Fibroblast of upper back skin (primary cell): ENCODE data around the gene ZNF740.
A peak's percentile ranks its signal among the peaks of the same experiment; 100 is the strongest.
"Not testable (repeated sequence)": the region's sequence is repeated elsewhere in the genome, so short reads cannot be mapped to it uniquely, and the experiment has no call there.

Source experiments
- DNase-seq: peaks from one replicate; pipeline ENCODE4 v3.0.0-alpha.2; 2013

Gene ZNF740

DNA sequence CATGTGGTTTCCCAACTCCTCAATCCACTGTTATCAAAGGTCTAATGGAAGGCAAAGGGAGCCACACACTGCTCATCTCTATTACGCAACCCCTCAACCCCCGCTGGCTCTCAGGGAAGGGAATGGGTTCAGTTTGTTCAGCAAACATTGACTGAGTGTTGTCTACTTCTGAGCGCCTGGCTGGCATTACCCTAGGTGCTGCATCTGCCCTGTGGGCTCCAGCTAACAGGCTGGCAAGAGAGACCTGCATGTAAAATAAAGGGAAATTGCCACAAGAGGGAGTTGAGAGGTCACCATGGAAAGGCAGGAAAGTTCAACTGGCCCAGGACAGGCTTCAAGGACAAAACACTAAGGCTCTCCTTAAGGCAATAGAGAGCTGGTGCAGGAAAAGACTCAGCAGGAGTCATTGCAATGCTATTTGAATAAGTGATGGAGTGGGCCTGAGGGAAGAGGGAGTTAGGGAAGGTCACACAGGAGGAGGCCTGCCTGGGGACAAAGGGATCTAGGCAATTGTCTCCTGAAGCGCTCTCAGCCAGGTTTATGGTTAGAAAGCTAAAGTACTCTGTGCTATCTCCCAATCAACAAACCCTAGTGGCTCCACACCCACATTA lies 5.5 kb upstream of the ZNF740 start:
- peak; percentile 47 for DNase-seq

DNA sequence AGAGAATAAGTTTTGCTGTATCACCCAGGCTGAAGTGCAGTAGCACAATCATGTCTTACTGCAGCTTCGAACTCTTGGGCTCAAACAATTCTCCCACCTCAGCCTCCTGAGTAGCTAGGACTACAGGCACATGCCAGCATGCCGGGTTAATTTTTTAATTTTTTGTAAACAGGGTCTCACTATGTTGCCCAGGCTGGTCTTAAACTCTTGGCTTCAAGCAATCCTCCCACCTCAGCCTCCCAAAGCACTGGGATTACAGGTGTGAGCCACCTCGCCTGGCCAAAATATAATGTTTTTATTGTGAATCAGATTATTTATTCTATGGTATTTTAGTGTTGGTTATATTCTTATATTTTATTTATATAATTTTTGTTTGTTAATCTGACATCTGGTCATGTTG lies 3.8 kb upstream of the ZNF740 start:
- DNase-seq = no peak

DNA sequence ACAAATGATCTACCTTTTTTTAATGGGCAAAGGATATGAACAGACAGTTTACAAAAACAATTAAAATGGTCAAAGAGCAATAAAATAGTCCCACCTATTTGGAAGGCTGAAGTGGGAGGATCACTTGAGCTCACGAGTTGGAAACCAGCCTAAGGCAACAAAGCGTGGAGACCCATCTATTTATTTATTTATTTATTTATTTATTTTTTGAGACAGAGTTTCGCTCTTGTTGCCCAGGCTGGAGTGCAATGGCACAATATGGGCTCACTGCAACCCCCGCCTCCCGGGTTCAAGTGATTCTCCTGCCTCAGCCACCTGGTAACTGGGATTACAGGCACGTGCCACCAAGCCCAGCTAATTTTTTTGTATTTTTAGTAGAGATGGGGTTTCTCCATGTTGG lies 3.1 kb upstream of the ZNF740 start:
- not testable (repeated sequence) for DNase-seq

DNA sequence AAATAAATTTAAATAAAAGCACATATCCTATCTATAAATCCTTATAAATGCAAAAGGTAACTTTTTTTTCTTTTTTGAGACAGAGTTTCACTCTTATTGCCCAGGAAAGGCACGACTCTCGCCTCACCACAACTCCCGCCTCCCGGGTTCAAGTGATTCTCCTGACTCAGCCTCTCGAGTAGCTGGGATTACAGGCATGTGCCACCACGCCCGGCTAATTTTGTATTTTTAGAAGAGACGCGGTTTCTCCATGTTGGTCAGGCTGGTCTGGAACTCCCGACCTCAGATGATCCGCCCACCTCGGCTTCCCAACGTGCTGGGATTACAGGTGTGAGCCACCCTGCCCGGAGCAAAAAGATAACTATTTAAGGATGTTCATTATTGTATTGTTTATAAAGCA lies 1.7 kb upstream of the ZNF740 start:
- DNase-seq = not testable (repeated sequence)

DNA sequence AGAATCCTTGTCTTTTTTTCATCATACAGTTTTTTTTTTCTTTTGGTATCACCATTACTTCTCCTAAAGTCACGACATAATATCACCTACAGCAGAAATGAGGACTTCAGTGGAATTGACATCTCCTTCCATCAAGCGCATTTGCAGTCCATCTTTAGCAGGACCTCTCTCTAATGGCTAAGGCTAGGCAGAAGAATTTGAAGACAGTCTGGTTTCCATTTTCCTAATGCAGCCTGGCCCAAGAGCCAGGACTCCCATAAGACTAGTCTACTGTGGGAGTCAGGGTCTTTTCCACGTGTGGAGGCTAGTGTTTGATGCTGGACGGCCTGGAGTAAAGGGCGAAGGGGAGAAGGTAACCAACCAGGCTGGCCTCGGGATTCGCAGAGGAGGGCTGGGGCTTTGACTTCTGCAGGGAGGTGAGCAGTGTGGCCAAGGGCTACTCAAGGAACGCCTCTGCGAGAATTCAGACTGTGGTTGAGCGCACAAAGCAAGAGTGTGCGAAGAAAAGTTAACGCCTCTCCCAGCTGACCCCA lies 769 bp upstream of the ZNF740 start:
- no peak for DNase-seq

DNA sequence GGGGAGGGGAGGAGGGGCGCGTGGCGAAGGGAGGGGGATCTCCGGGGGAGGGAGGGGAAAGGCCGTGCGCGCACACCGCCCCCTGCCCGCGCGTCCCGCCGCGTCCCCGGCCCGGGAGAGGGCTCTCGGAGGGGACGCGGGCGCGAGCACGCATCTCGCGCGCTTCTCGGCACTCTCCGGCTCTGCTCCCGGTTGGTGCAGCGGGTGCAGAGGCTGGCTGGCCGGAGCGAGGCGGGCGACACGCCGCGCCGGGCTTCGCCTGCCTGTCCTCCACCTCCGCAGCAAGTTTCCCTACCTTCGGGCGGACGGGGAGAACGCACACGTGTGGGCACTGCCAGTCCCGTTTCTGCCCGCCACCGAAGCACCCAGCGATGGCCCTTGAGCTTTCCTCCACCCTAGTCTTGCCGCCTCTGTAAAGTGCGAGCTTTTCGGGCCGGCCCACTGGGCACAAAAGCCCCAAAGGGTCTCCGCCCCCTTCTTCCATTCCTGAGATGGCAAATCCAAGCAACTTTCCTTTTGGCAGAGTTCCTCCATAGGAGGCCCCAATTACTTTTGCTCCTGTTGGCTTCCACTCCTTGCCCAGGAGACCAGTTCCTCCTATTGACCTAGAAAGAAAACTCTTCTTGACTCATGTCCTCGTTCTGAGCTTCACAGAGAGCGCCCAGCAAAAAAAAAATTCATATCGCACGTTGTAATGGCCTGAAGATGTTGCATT lies 566 bp downstream of the ZNF740 start:
- DNase-seq = peak; percentile 73

DNA sequence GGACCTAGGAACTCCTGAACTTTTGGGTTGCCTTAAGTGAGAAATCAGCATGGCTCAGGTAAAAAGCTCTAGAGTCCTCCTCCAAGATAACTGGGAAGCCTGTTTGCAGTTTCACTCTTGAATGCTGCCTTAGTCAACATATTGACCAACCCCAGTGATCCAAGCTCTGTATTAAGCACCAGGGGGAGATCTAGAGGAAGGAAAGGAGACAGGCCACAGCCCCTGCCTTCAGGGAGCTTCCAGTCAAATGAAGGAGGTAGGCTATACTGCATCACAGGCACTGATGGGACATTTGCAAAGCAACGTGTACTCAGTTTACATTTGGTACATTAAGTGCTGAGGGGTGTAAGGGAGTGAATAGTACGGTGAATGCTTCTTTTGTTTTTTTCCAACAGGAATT lies 1.4 kb downstream of the ZNF740 start:
- DNase-seq = no peak

DNA sequence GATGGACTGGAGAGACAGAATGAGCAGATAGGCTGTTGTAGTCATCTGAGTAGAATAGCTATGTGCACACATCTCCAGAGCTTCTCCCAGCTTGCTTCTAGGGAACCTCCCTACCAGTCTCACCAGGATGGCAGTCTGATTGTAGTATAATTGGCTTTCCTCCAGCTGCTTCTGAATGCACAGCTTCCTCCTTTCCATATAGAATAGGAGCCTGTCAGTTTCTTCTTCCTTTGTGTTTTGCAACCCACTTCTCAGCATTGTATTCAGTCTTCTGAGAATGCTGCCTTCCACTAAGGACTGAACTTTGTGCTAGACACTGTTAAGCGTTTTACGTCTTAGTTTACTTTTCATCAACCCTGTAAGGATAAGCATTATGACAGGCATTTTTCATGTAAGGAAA lies 2.4 kb downstream of the ZNF740 start:
- no peak for DNase-seq

DNA sequence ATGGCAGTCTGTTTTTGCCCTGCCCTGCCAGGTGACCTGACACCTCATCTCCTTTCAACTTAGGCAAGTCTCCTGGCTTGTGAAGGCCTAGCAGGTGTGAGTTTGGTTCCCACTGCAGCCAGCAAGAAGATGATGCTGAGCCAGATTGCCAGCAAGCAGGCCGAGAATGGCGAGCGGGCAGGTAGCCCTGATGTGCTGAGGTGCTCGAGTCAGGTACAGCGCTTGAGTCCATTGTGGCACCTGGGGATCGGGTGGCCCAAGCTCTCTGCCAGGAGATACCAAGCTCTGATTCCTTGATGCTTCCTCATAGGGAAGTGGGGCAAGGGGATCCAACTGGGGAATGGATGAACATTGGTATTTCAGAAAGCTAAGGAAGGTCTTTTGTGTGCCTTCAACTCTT lies 4.3 kb downstream of the ZNF740 start:
- no peak for DNase-seq

DNA sequence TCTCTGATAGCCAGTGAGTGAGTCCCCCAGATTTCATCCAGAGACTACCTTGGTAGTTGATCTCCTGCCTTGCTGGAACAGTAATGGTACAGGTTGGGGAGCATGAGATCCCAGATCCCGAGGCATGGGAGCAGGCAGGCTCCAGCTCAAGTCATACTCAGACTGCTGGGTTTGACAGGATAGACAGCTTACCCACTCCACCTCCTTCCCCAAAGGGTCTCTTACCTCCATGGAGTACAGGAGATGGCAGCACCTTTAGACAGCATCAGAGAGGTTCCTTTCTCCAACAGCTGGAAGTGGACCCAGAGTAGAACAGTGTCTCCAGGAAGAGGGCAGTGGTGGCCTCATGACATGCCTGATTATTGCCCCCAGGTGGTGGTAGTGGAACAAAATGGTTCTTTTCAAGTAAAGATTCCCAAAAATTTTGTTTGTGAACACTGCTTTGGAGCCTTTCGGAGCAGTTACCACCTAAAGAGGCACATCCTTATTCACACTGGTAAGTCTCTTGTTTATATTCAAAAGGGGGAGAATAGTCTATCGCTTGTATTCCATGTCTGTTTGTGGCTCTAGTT lies 5.1 kb downstream of the ZNF740 start:
- DNase-seq = no peak

DNA sequence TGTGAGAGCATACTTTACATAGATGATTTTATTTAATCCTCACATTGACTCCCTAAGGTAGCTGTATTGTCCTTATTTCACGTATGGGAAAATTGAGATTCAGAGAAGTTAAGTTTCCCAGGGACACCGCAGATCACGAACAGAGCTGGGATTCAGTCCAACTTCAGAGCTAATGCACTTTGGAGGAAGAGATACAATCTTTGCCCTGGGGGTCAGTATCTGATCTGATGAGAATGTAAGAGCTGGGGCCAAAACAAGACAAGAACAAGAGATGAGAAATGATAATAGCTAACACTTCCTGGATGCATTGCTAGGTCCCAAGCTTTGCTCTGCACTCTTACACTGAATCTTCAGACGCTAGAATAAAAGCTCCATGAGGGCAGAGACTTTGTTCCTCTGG lies 6.2 kb downstream of the ZNF740 start:
- no peak for DNase-seq

DNA sequence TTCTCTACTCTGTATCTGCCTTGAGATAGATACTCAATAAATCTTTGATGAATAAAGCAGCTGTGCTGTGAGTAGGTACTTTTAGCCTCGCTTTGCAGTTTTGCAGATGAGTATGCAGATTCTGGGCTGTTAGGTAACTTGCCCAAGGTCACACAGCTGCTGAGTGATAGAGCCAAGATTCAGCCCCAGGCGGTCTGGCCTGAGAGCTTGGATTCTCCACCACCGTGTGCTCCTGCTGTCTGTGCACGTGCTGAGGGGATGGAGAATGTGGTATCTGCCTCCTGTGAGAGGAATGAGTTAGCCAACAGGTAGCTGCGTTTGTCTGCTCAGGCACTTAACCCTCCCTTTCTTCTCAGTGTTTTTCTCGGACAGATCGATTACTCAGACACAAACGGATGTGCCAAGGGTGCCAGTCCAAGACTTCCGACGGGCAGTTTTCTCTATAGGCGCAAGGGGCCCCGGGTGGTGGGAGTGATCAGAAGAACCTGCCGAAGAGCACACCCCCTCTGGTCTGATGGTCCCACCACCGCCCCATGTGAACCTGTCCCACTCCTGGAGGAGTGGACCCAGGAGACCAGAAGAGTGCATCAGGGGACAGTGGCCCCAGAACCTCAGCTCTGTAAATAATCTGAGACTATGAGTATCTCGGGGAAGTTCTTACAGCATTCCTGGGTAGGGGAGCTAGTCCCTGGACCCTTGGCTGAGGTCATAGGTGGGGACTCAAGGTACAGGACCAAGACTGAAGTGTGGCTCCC lies 6.8 kb downstream of the ZNF740 start:
- no peak for DNase-seq

DNA sequence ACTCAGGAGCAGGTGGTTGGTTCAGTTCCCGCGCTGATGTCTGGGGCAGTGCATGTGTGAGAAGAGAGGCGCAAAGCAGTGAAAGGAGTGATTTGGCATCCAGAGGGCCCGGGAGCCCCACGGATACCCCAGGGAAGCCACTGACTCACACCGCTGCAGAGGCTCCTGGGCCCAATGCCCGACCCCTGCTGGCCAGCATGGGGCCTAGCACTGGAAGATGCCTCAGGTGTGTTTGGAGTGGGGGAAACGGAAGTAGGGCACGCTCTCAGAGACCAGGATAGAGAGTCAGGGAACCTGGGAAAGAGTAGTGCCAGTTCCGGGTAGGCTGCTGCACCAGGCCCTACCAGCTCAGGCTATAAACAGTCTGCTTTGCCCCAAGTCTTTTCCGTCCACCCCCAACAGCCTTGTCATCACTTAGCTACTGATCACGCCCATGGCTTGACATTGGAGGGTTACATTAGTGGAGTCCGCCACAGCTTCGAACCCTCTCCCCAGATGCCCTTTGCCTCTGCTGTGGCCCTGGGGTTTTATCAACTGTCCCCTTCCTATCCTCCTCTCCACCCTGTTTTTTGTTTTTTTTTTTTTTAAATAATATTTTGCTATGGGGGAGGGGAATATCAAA lies 9.7 kb downstream of the ZNF740 start:
- DNase-seq = peak; percentile 68

DNA sequence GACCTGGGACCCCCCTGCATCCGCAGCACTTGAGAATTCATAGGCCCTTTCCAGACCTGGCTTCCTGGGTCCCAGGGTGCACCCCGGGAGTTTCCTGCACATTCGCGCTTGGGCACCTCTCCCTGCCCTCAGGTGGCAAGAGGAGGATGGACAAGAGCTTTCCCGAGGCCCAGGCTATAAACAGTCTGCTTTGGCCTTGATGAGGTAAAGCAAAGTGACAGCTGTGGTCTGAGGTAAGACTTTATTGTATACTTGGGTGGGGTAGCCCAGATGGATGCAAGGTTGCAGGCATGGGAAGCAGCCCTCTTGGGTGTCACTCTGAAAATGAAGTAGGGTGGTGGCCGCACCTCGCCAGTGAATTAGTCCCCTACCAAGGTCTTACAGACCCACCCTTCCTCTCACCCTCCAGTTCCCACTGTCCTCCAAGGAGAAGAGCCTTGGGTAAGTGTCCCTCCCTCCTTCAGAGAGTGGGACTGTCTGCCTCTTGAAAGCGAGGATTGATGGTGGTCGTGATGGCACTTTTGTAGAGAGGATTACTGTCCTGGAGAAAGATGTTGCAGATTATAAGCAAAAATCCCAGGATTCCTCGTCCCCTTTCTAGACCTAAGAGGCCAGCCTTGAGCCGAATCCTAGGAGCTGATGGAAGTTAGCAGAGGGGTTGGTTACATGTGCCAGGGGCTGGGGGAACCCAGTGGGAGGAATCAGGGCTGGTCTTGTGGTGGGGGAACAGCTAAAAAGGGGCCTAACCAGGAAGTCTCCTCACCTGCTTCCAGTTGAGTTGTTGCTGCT lies 10.8 kb downstream of the ZNF740 start:
- no peak for DNase-seq

DNA sequence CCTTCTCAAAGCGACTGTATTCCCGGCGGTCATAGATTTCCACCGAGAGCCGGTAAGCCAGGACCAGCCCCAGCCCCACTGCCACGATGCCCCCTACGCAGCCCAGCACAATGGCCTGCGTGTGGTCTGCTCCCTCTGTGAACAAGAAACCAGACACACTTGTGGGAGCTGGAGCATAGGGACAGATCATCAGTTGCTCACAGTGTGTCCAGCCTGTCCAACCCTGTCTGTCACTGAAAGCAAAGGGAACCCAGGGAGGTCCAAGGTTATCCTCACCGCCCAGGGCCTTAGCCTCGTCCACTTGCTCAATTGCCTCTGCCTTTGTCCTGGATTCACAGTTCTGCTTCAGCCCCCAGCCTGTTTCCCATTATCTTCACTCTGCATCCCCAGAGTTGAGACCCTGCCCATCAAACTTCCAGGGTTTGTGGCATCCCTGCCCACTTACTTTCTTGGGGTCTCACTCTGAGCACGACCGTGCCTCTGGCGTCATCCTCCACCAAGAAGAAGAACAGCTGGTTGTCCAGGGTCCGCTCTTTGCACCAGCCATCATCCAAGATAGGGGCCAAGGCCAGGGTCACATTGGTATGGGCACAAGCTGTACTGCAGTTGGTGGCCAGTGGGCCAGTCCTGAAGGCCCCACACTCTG lies 11.5 kb downstream of the ZNF740 start:
- no peak for DNase-seq

DNA sequence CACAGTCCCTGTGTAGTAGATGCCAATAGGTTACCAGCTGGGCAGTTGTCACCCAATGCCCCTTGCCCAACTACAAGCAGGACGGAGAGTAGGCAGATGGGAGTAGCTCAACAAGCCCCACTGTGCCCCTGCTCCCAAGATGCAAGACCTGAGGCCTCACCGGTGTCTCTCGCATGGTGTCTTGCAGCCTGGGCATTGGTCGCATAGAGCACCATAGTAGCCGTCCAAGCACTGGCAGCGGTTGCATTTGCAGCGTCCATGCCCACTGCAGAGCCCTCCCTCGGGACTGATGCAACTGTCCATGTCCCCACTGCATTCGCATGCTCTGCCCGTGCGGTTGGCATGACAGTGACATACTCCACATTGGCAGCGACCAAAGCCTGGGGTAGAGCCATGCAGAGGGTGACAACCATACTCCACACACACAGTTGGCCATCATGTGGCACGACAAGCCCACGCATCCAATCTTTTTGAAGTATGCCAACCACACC lies 12.1 kb downstream of the ZNF740 start:
- no peak for DNase-seq

DNA sequence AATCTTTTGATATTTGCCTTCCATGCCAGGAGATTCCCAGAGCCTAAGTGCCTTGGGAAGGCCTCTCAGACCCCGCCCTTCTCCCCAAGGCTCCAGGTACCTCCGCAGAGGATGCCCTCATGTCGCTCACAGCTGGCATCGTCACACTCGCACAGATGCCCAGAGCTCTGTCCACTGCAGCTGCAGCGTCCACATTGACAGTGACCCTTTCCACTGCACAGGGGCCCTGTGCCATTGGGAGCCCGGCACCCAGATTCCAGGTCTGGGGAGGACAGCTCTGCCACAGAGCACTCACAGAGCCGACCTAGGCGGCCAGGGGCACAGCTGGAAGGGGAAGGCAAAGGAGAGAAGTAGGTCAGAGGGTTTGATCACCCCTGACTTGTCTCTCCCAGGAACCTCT lies 12.5 kb downstream of the ZNF740 start:
- no peak for DNase-seq

DNA sequence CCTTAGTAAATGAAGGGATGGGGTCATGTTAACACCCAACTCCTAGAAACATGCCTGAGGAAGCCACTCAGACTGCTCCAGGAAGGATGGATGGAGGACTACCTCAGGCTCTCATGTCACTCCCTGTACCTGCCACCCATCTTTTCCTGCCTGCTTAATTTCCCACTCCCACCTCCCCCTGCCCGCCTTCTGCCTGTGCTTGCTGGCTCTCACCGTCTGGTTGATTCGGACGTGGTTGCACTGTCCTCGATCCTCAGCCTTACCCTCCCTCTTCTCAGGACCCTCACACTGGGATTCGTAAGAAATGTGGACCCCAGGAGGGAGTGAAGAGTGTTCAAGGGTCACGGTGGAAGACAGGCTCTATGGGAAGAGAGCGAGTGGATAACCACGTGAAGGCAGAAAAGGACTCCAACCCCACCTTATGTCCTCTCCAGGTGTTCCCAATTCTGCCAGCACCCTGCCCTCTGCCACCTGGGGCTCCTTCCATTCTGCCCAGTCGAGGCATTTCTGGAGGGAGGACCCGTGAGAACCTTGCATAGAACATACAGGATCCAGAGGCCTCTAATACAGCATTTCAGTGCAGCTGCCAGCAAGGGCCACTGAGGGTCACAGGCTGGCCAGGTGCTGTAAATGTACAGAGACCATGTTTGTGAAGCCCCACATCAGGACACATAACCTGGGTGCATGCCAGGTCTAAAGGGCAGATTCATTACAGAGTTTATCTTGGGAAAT lies 13.6 kb downstream of the ZNF740 start:
- DNase-seq = no peak

DNA sequence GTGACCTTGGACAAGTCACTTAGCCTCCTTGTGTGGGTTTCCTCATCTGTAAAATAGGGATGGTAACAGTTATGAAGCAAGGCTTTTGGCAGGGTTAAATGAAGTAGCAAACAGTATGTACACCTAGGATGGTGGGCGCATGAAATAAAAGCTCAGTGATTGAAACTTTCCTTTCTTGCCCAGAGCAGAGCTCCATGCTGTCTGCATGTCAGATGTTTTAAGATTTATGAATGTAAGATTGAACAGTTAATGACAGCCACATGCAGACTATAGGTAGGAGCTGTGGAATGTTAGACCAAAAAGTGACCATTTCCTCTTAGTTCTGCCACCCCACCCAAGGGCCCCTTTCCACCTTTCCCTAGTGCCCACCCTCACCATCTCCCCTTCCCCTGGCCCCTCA lies 14.5 kb downstream of the ZNF740 start:
- DNase-seq = no peak

DNA sequence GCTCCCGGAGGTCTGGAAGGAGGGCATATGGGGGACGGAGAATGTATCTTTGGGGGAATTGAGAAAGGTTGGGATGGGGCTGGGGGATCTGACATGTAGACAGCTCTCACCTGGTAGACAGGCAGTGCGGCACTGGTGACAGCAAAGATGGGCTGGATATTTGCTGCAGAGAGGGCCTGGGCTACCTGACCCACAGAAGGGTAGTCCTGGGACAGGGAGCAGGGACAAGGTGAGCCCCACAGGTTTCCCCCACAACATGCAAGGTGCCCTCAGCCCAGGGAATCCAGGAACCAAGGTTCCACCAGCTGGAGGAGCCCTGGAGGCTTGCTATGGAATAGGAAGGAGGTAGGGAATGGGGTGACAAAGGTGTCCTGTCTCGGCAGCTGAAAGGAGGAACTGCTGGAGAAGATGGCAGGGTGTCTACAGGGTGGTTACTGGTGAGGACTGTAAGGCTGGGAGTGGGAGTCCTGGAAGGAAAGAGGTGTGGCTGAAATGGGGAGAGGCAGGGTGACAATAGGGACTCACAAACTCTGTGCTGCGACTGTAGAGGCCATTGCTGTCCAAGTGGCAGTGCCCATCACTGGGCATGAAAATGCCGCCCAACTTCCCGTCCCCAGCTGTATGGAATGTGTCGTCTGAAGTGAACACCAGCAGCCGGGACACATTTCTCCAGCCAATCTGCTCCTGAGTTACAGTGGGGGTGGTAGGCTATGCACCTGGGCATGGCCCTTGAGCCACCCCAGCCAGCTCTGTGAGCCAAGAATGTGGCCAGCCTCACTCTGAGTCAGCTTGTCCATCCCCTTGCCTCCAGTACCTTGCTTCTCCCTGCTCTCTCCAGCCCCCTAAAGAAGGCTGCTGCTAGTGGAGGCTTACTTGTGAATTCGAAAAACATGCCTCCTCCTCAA lies 15.2 kb downstream of the ZNF740 start:
- DNase-seq = no peak
